Vagina (tissue), 2 donors: ENCODE measurements around the gene LAMA1.

Source experiments
- POLR2A ChIP-seq, 2 donors: fragments of 450-650 bp; IDR thresholded peaks; one replicate each; pipeline ENCODE4 v1.6.1; 2017; ENCODE audit warnings: antibody characterized with exemption in 2 of 2, mild to moderate bottlenecking in 2 of 2, moderate library complexity in 2 of 2
- POLR2AphosphoS5 ChIP-seq, 2 donors: sonication (generic); formaldehyde crosslinking; IDR thresholded peaks; one replicate each; pipeline ENCODE4 v1.9.0; 2017; ENCODE audit warnings: antibody characterized with exemption in 2 of 2, mild to moderate bottlenecking in 2 of 2, low read depth in 1 of 2; ENCODE audit not compliant: insufficient read depth in 1 of 2
- TF ChIP-seq, protein P1 (sequence below), 3 experiments: fragments of 450-650 bp in 2 of 3; fragments of 200-600 bp in 1 of 3; sonication (generic) in 1 of 3; IDR thresholded peaks; one replicate each; pipeline ENCODE4 v1.5.1; 2017 to 2019; ENCODE audit warnings: antibody characterized with exemption in 3 of 3, mild to moderate bottlenecking in 2 of 3, moderate library complexity in 2 of 3

DNA sequence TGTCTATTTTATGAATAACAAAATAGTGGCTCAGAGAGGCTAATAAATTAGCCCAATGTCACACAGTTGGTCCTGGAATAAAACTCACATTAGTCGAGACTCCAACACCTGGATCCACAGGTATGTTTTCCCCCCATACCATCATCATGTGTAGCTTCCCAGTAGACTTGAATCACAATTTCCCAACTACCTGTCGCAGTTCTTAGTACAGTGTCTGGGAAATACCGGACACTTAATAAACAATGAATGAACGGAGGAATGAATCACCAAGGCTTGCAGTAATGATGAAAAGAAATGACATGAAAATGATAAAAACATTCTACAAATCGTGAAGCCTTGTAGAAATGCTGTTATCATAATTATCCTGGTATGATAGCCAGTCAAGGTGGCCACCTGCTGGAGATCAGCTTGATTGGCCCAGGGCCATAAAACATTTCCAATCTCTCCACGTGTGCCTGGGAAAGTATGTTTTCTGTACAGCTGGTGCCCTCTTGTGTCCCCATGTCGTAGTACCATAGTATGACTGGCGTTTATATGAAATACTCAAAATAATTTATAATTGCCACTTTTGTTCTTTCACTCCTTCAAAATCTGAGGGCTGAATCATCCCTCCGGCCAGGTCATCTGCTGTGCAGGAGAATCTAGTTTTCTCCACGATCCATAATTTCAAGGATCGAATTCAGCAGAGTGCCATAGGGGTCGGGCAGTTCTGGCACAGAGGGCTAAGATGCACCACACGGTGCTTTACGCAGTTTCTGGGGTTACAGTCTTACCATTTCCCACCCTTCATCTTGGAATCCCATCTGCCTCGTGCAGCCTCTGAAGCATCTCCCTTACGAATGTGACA lies 95.4 kb downstream of the LAMA1 start:
- TF ChIP-seq, protein P1, sequence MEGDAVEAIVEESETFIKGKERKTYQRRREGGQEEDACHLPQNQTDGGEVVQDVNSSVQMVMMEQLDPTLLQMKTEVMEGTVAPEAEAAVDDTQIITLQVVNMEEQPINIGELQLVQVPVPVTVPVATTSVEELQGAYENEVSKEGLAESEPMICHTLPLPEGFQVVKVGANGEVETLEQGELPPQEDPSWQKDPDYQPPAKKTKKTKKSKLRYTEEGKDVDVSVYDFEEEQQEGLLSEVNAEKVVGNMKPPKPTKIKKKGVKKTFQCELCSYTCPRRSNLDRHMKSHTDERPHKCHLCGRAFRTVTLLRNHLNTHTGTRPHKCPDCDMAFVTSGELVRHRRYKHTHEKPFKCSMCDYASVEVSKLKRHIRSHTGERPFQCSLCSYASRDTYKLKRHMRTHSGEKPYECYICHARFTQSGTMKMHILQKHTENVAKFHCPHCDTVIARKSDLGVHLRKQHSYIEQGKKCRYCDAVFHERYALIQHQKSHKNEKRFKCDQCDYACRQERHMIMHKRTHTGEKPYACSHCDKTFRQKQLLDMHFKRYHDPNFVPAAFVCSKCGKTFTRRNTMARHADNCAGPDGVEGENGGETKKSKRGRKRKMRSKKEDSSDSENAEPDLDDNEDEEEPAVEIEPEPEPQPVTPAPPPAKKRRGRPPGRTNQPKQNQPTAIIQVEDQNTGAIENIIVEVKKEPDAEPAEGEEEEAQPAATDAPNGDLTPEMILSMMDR (IDR thresholded peaks at IDR 0.05) = peak in 2 of 3 experiments; percentile 12 to 18
- TF ChIP-seq POLR2AphosphoS5 (IDR thresholded peaks at IDR 0.05; ENCODE audit: insufficient read depth in 1 of 2, low read depth in 1 of 2) (no peak), POLR2A (IDR thresholded peaks at IDR 0.05) (no peak)
